Renal cortical epithelial cell (primary cell): Measurements from ENCODE around the gene LRRK1. TPM values are rescaled to one million over a fixed set of nuclear protein-coding genes. Genes with fewer than 3 reads are reported as not detected.
A peak's percentile ranks its signal among the peaks of the same experiment; 100 is the strongest.

Source experiments
- DNase-seq: peaks from one replicate; pipeline ENCODE4 v3.0.0-alpha.2; 2011; ENCODE audit warnings: low read depth
- total RNA-seq: library from RNA; depleted of rRNA; stranded (reverse); fragments of >200 nt; gene quantifications from 2 replicates; pipeline ENCODE4 v1.2.3, GENCODE V29; 2014

Gene LRRK1
- total RNA-seq, 1 donor from 2014 or later: 21.8 TPM

- DNase-seq: no peak
These were observed 105.0 kb downstream of the LRRK1 start for GRCh38 chr15:101024073-101024695.

- no peak for DNase-seq
These were observed 105.7 kb downstream of the LRRK1 start for GRCh38 chr15:101024706-101025500.

GRCh38 chr15:101025501-101025885, 106.3 kb downstream of the LRRK1 start:
- no peak for DNase-seq

- no peak for DNase-seq
These were observed 106.9 kb downstream of the LRRK1 start for GRCh38 chr15:101025896-101026631.

GRCh38 chr15:101026656-101027272, 107.6 kb downstream of the LRRK1 start:
- no peak for DNase-seq

- DNase-seq: no peak
These were observed 108.2 kb downstream of the LRRK1 start for GRCh38 chr15:101027273-101027901.

GRCh38 chr15:101027920-101028319, 108.8 kb downstream of the LRRK1 start:
- no peak for DNase-seq

- DNase-seq: no peak
These were observed 109.2 kb downstream of the LRRK1 start for GRCh38 chr15:101028321-101028720.

- DNase-seq: no peak
These were observed 109.7 kb downstream of the LRRK1 start for GRCh38 chr15:101028772-101029438.

- no peak for DNase-seq
These were observed 111.0 kb downstream of the LRRK1 start for GRCh38 chr15:101029971-101030661.

GRCh38 chr15:101031213-101031612, 112.1 kb downstream of the LRRK1 start:
- DNase-seq: peak; percentile 30

GRCh38 chr15:101033801-101034200, 114.6 kb downstream of the LRRK1 start:
- DNase-seq: no peak

- DNase-seq: no peak
These were observed 116.5 kb downstream of the LRRK1 start for GRCh38 chr15:101035611-101036010.

- DNase-seq: no peak
These were observed 117.0 kb downstream of the LRRK1 start for GRCh38 chr15:101036189-101036588.

- no peak for DNase-seq
These were observed 118.1 kb downstream of the LRRK1 start for GRCh38 chr15:101037090-101037830.

GRCh38 chr15:101038327-101039003, 119.3 kb downstream of the LRRK1 start:
- DNase-seq: no peak

GRCh38 chr15:101039461-101039860, 120.3 kb downstream of the LRRK1 start:
- DNase-seq: no peak

GRCh38 chr15:101042320-101042719, 123.2 kb downstream of the LRRK1 start:
- DNase-seq: no peak

- no peak for DNase-seq
These were observed 123.9 kb downstream of the LRRK1 start for GRCh38 chr15:101043011-101043410.
